GM18502 (cell line): ENCODE data around the gene MT2A.

Experiments used
- ATAC-seq: cut with Tn5 transposase; IDR thresholded peaks from one replicate; pipeline ENCODE4 v1.9.1; 2021; ENCODE audit warnings: mild to moderate bottlenecking; ENCODE audit not compliant: unreplicated experiment, poor library complexity

Gene MT2A

GRCh38 chr16:56636616-56637413 lies 28.4 kb downstream of the MT2A start:
- ATAC-seq: no peak

DNA sequence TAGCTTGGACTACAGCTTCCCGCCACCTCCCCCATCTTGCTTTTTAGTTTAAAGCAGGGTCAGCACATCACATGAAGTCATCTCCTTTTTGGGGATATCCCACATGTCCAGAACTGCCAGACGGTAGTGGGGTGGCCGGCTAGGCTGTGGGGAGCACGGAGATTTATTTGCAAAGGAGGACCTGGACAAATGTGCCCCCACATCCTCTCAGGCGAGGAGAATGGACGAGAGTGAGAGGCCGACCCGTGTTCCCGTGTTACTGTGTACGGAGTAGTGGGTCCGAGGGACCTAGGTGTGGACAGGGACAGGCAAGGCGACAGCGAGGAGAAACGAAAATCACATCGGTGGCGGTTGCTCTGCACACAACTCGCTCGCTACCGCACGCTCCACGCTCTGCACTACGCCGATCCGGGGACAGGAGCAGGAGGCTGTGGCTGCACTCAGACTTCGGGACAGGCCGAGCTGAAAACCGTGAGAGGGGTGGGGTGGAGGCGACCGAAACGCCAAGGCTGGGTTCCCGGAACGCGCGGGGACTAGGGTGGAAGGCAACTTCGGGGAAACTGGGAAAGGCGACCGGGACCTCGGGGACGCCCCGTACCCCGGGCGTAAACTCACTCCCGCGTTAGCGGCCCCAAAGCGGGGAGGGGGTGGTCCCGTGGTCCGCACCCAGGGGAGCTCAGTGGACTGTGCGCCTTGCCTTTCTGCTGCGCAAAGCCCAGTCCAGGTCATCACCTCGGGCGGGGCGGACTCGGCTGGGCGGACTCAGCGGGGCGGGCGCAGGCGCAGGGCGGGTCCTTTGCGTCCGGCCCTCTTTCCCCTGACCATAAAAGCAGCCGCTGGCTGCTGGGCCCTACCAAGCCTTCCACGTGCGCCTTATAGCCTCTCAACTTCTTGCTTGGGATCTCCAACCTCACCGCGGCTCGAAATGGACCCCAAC lies 29.7 kb downstream of the MT2A start, which contains the start of gene MT1A:
Gene MT1A (plus strand): TSS at position 853 of the 937 bp plus-strand sequence. CDS start 73 bp downstream, at position 926.
- ATAC-seq: no peak

DNA sequence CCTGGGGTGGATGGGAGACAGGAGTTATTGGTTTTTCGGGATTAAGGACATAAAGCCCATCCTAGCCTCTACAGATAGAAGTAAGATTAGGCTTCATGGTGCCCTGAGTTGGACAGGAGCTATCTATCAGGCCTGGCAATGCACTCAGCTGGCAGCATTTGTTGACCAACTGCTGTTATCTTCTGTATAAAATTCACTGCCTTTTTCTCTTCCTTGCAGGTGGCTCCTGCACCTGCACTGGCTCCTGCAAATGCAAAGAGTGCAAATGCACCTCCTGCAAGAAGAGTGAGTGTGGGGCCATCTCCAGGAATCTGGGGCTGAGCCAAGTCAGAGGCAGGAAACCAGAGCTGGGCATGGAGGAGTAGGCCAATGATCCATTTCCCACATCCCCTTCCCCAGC lies 30.7 kb downstream of the MT2A start:
- no peak for ATAC-seq

DNA sequence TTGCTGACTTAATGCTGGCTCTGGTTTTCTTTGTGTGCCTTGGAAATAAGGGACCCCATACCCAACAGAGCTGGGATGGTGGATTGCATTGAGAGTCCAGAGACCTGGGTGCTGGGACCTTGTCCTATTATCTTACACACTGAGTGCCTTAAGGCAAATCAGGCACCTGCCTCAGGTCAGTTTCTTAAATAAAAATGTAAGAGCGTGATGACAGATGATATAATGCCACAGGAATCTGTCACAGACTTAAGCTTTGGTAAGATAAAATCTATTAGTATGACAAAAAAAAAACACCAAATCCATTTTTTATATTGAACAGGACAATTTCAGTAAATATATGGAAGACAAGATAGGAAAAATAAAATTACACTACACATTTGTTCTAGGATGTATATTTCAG lies 31.7 kb downstream of the MT2A start:
- ATAC-seq: no peak

- ATAC-seq: no peak
Measured at GRCh38 chr16:56641166-56641565, 32.8 kb downstream of the MT2A start.

GRCh38 chr16:56643080-56643778 lies 34.8 kb downstream of the MT2A start:
- ATAC-seq: peak; percentile 64

DNA sequence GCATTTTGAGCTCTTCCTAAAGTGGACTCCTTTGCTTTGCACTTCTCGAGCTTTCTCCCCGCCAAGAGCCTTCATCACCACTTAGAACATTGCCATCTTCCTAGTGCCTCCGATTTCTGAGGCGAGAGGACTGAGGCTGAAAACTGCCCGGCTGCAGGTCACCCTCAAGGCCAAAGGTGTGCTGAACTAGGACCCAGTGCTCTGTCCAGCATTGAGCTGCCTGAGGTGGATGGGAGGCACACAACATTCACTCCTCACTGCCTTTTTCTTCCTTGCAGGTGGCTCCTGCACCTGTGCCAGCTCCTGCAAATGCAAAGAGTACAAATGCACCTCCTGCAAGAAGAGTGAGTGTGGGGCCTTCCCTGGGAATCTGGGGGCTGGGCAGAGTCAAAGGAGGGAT lies 35.4 kb downstream of the MT2A start:
- no peak for ATAC-seq

DNA sequence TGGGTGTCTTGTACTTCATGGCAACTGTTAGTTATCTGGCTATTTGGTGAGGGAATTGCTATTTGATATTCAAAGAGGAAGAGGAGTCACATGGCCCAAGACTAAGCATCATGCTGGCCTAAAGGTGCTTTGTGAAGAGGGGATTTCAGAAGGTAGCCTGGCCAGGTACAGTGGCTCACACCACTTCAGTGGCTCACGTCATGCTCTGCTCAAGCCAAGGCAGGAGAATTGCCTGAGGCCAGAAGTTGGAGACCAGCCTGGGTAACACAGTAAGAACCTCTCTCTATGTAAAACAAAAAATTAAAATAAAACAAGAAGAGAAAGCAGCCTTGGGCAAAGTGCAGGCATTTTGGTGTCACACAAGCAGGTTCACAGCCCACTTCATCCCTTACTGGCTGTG lies 36.9 kb downstream of the MT2A start:
- ATAC-seq: no peak

DNA sequence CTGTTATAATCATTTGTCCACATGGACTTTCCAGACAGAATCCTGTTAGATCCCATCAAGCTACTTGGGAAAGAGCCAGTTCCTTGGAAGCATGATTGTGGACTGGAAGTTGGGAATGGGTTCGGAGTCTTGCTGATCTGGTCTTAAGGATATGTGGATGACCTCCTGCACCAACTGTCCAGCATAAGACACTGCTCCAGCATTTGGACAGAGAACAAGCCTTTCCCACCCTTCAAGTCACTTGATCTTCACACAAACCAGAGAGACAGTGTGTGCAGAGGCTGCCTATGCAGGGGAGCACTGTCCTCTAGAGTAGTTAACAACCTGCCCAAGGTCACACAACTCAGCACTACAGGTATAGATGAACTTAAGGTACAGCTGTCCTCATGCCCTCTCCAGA lies 37.5 kb downstream of the MT2A start:
- no peak for ATAC-seq

DNA sequence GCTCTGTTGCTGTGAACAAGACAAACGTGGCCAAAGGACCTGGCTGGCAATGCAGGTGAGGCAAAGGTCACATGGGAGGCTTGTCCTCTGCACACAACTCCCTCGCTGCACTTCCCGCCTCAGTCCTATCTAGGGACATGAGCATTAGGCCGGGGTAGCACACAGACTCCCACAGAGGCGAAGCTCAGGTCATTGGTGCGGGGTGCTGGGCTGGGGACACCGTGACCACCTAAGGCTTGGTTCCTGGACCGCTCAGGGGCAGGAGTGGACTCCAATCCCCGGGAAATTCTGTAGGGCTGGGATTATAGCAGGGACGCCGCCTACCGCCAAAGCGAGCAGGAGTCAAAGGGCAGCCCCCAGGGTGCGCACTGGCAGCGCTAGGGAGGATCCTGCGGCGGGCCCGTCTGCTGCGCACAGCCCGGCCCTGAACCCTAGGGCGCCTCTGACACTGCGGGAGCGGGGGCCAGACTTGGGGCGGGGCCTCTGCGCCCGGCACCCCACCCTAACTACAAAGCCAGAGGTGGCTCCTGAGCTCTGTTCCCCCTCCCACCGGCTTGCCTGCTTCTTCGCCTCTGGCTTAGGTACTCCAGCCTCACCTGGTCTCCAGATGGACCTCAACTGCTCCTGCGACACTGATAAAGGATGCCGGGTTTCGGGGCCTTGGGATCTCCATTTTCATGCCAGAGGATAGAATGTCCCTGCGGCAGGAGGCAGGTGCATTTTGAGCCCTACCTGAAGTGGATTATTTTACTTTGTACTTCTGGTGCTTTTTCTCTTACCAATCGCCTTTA lies 39.5 kb downstream of the MT2A start:
- no peak for ATAC-seq

DNA sequence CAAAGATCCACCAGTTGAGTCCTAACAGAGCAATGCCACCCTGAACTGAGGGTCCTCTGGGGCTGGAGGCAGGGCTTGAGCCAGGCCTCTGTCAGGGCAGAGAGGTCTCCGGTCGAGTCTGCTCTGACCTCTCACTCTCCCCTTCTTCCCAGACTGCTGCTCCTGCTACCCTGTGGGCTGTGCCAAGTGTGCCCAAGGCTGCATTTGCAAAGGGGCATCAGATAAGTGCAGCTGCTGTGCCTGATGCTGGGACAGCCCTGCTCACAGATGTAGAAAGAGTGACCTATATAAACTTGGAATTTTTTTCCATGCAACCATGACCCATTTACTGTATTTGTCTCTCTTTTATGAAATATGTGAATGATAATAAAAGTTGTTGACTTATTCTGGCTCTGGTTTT lies 40.9 kb downstream of the MT2A start:
- no peak for ATAC-seq

DNA sequence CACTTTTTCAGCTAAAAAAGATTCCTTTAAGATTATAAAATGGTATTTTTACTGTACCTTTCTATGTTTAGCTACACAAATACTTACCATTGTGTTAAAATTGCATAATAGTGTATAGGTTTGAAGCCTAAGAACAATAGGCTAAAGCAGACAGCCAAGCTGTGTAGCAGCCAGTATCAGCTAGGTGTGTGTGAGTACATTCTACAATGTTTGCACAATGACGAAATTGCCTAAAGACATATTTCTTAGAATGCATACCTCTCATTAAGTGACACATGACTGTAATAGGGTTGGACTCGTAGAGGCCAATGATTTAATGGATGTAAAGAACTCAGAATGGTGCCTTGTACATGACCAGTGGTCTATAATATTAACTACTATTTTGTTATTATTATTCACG lies 41.4 kb downstream of the MT2A start:
- ATAC-seq: no peak

DNA sequence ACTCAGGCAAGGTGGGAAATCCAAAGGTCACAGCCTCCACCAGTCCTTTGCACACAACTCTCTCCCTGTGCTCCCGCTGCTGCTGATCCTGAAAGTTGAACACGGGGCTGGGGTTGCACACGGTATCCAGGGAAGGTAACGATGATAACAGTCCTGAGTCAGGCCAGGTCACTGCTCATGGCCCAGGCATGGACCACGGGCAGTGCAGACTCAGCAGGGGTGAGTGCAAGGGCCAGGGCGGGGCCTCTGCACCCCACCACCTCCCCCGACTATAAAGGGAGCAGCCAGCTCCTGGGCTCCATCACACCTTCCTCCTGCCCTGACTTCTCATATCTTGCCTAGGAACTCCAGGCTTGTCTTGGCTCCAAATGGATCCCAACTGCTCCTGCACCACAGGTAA lies 43.2 kb downstream of the MT2A start, which contains the start of gene MT1B:
Gene MT1B (plus strand): TSS at position 301 of the 400 bp plus-strand sequence. CDS start 68 bp downstream, at position 369.
- ATAC-seq: no peak

GRCh38 chr16:56652600-56652999 lies 44.2 kb downstream of the MT2A start:
- ATAC-seq: no peak

DNA sequence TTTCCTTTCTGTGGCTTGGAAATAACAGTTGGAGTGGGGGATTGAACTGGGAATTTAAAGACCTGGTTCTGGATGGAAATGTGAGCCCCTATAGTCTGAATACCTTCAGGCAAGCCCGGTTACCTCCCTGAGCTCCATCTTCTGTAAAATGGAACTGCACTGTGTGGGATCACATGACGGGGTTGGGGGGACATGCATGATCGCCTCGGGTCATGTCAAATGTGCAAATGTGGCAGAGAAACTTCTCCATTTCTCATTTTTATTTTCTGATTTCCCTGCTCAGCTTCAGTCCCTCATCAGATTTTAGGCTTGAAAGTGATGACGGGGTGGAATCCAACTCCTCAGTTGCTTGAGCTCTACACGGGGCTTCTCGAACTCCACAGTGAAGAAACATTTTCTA lies 44.8 kb downstream of the MT2A start:
- no peak for ATAC-seq

DNA sequence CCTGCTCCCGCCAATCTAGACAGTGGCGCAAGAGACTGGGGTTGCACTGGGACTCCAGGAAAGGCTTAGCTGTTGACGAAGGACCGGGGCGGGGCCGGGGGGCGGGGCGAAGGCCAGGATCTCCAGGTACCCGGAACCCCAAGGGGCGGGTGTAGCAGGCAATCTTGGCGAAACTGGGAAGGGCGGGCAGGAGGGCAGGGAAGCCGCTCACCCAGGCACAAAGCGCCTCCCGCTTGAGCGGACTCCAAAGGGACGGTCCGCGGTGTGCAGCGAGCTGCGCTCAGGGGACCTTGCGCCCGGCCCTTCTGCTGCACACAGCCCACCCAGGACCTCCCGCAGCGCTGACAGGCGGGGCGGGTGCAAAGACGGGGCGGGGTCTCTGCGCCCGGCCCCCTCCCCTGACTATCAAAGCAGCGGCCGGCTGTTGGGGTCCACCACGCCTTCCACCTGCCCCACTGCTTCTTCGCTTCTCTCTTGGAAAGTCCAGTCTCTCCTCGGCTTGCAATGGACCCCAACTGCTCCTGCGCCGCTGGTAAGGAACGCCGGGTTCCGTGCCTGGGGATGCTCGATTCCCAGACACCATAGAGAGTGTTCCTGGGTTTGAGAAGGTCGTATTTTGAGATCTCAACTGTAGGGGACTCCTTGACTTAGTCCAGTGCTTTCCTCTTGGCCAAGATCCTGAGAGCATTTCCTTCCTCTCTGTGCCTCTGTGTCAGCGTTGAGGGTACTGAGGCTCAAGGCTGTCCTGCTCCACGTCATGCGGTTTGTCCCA lies 49.4 kb downstream of the MT2A start, which contains the start of gene MT1F:
Gene MT1F (plus strand): TSS at position 405 of the 772 bp plus-strand sequence. CDS start 100 bp downstream, at position 505.
- ATAC-seq: no peak

- no peak for ATAC-seq
Measured at GRCh38 chr16:56658327-56658875, 50.0 kb downstream of the MT2A start.
